ES-I3 (cell line): Measurements from ENCODE around the gene E2F6.

Source experiments
- H3K36me3 ChIP-seq: 2 replicates; pipeline ENCODE4 v1.6.1; 2013; ENCODE audit warnings: mild to moderate bottlenecking, low read length, control low read depth, moderate library complexity; ENCODE audit not compliant: insufficient read depth
- H3K4me1 ChIP-seq: 2 replicates; pipeline ENCODE4 v1.6.1; 2013; ENCODE audit warnings: mild to moderate bottlenecking, control low read depth, low read length; ENCODE audit not compliant: insufficient read depth
- H3K9ac ChIP-seq: 2 replicates; pipeline ENCODE4 v1.6.1; 2013; ENCODE audit warnings: low read depth, mild to moderate bottlenecking, low read length, moderate library complexity
- H3K9me3 ChIP-seq: 2 replicates; pipeline ENCODE4 v1.6.1; 2013; ENCODE audit warnings: mild to moderate bottlenecking, low read length, moderate library complexity; ENCODE audit not compliant: control insufficient read depth, insufficient read depth

The E2F6 gene, protein sequence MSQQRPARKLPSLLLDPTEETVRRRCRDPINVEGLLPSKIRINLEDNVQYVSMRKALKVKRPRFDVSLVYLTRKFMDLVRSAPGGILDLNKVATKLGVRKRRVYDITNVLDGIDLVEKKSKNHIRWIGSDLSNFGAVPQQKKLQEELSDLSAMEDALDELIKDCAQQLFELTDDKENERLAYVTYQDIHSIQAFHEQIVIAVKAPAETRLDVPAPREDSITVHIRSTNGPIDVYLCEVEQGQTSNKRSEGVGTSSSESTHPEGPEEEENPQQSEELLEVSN

DNA sequence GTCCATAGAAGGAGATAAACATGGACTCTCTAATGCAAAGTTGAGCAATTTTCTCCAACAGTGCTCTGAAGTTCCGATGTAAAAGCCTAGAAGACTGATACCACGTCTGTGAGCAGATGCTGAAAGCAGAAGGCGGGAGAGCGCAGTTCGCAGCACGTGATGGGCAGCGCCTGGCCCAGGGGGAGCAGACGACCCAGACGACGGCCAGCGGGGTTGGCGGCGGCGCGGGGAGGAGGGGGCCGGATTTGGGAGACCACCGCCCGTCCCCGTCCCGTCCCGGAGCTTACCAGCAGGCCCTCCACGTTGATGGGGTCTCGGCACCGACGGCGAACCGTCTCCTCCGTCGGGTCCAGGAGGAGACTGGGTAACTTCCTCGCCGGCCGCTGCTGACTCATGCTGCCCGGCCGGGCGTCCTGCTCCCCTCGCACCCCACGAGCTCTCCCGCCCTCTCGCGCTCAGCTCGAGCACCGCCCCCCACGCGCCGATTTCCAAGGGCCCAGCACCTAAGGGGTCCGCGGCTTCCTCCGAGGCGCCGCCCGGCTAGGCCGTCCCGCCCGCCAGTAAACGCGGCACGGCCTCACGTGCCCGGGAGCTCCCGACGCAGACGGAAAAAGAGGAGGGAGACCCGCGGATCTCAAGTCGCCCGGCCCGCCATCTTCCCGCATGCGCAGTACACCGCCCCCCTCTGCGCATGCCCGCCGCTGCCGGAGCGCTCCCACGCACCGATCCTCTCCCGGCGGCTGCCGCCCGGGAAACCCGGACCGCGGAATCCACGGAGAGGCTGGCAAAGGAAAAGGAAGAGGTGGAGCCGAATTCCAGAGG is at the start of gene E2F6:
E2F6 (minus strand) TSS at position 677 of the 822 bp plus-strand sequence; CDS start at position 395, 282 bp downstream.
- H3K9me3 ChIP-seq, result no peaks in the 10 kb centered on the region
- peak within 1 kb of the TSS; percentile 68 for H3K9ac ChIP-seq
- no peaks in the 10 kb centered on the region for H3K4me1 ChIP-seq
- H3K36me3 ChIP-seq, result no peaks in the 10 kb centered on the region

DNA sequence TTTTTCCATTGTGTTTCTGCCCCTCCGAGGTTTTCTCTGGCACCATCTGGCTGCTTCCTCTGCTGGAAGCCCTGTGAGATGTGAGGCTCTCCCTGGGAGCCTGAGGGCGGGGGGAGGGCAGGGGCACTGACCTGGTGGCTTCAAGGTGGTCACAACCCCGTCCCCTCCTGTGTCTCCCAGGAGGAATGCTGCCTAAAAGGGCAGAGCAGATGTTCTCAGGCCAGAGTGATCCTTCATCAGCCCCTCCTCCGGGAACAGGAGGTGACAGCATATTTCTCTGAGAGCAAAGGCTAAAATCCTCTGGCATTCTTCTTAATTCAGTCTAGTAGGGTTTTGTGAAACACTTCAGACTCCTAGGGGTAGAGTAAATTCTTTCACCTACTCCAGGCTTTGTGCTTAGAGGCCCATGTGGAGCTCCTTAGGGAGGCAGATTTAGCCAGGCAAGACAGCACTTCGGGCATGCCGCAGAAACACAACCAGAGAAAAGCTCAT is 49.6 kb upstream of the E2F6 start:
- Histone ChIP-seq H3K4me1 (peaks cover 15% of the 10 kb centered on the region), H3K9ac (no peak overlapping the region), H3K36me3 (no peaks in the 10 kb centered on the region), H3K9me3 (no peaks in the 10 kb centered on the region)

DNA sequence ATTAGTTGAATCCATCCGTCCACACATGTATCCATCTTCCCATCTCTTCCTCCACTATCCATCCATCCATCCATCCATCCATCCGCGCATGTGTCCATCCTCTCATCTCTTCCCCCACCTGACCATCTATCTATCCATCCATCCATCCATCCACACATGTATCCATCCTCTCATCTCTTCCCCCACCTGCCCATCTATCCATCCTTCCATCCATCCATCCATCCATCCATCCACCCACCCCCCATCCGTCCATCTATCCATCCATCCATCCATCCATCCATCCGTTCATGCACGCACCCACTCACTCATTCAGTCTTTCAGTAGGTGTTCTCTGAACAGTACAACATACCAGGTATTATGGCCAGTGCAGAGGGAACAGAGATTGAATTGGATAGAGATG is 48.9 kb upstream of the E2F6 start:
- Histone ChIP-seq H3K36me3 (no peaks in the 10 kb centered on the region), H3K9me3 (no peaks in the 10 kb centered on the region), H3K9ac (no peak overlapping the region), H3K4me1 (peaks cover 15% of the 10 kb centered on the region)

DNA sequence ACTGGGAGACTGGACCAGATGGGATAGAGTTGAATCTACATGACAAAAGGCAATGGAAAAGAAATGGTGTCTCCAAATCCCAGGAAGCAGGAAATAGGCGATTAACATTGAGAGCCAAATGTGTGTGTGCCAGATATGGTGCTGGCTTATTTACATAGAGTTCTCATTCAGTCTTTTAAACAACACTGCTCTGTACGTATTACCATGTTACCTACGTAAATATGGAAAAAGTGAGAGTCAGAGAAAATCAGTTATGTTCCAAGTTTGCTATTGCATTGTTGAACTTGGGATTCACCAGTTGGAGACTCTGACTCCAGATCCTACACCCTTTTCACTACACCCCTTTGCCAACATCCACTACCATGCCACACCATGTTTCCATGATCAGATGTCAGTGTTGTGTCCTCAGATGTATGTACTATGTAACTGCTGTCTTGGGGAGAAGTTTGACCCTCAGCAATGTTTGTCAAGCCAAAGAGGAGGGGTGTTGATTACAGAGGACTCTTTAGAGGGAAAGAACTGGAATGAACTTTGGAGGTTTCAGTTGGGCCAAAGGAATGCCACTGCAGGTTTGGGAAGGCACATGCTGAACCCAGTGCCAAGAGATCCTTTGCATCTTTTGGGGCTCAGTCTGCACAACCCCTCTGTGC is 48.2 kb upstream of the E2F6 start:
- Histone ChIP-seq H3K9ac (no peak overlapping the region), H3K36me3 (no peaks in the 10 kb centered on the region), H3K9me3 (no peaks in the 10 kb centered on the region), H3K4me1 (peaks cover 15% of the 10 kb centered on the region)

DNA sequence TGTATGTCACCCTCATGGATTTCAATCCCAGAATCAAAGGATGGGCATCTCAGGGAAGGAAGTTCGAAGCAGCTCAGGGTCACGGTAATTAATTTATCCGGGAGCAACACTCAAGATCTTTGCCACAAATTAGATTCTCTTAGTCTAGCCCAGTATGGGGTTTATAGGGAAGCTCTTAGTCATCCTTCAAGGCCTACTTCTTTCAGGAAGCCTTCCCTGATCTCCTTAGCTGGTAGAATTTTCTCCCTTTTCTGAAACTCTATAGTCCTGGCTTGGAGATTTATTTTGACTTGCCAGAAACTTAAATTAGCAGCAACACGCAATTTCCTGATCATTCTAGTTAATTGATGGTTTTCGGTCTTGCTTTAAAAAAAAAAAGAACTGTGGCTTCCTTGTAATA is 47.4 kb upstream of the E2F6 start:
- Histone ChIP-seq H3K9ac (no peak overlapping the region), H3K9me3 (no peaks in the 10 kb centered on the region), H3K4me1 (peaks cover 15% of the 10 kb centered on the region), H3K36me3 (no peaks in the 10 kb centered on the region)

DNA sequence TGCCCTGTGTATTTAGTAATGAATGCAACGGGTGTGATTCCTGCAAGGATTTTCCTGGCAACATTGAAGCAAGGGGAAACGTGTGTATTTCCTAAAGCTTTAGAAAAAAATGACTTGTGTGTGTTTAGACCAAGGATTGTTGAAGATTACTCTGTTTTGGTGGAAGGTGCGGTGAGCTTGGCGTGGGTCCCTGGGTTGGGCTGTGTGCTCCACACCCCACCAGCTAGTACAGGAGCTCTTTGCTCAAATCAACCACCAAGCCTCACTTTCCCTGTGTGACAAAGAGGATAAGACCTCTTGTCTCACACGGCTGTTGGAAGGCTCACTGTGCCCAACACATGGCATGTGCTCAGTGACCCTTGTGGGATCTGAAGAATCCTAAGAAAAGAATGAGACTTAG is 46.5 kb upstream of the E2F6 start:
- no peaks in the 10 kb centered on the region for H3K9me3 ChIP-seq
- H3K4me1 ChIP-seq, result peaks cover 15% of the 10 kb centered on the region
- no peaks in the 10 kb centered on the region for H3K36me3 ChIP-seq

DNA sequence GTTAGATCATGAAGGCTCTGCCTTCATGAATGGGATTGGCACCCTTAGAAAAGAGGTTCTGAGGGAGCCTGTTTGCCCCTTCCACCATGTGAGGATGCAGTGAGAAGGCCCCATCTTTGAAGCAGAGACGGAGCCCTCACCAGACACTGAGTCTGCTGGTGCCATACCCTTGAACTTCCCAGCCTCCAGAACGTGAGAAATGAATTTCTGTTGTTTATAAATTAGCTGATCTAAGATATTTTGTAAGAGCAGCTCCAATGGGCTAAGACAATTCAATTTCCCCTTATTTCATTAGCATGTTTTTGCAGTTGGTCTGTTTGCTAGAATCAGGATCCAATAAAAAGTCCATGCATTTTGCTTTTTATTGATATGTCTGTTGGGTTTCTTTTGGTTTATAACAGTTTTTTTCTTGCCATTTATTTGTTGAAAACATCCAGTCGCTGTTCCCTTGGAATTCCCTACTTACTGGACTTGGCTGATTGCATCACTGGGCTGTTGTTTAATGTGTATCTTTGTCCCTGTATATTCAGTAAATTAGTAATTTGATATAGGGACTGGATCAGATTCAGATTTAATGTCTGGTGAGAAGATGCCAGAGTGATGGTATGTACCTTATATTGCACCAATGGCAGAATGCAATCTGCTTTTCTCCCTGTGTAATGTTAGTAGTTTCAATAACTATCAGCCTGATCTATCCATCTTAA is 43.8 kb upstream of the E2F6 start:
- H3K36me3 ChIP-seq, result no peaks in the 10 kb centered on the region
- no peak overlapping the region for H3K9ac ChIP-seq
- peaks cover 4% of the 10 kb centered on the region; the same call in 1 of the 2 replicates for H3K4me1 ChIP-seq
- no peaks in the 10 kb centered on the region for H3K9me3 ChIP-seq

More for the DNA sequence above, 46.5 kb upstream of the E2F6 start:
- H3K9ac ChIP-seq, result no peak overlapping the region

DNA sequence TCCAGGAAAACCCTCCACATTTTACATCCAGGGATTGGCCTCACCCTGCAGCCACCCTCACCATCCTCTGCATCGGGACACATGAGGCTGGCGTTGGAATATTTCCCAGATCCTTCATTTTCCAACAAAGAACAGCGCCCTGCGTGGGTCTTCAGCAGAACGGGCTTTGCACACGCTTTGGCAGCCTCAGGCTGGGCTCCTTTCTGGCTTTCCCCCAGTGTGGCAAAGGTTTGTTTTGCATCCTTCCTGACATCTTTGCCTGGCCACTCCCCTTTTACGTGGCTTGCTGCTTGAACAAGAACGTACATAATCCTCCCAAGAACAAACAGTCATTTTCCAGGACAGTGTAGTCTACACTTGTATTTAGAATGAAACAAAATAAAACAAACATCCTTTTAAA is 42.3 kb upstream of the E2F6 start:
- Histone ChIP-seq H3K9me3 (no peaks in the 10 kb centered on the region), H3K9ac (no peak overlapping the region), H3K4me1 (no peaks in the 10 kb centered on the region), H3K36me3 (no peaks in the 10 kb centered on the region)

DNA sequence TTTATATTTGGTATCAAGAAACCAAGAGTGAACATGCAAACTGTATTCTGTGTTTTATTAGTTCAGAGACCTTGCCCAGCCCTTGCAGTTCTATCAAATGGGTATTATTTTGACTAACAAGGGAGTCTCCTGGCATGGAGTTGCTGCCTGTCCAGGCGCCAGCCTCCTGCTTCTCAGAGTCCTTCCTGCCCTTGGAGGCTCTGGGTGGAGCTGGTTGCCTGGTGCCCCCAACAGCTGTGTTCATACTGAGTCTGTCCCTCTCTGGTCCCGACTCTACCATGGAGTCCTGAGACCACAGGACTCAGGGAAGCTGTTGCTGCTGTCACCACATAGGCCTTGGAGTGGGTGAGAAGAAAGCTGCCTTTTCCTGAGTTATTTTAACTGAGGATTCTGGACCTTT is 41.6 kb upstream of the E2F6 start:
- no peaks in the 10 kb centered on the region for H3K9me3 ChIP-seq
- no peaks in the 10 kb centered on the region; the same call in 1 of the 2 replicates for H3K36me3 ChIP-seq
- H3K4me1 ChIP-seq, result no peaks in the 10 kb centered on the region
- no peak overlapping the region for H3K9ac ChIP-seq

DNA sequence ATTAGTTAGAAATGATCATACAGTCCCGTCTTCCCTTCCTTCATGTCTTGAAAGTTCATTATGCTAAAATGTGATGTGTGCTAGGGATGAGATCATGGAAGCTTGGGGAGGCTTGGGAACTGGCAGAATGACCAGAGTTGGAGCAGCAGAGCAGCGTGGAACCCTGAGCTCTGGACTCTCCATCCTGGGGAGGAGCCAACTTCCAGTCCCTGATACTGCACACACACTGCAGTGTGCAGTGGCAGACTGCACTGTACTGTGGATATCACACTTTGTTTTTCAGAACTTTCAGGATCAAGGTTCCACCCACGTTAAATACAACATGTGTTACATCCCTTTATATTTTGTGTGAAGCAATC is 40.6 kb upstream of the E2F6 start:
- no peak overlapping the region for H3K9ac ChIP-seq
- no peaks in the 10 kb centered on the region; the same call in 1 of the 2 replicates for H3K36me3 ChIP-seq
- no peaks in the 10 kb centered on the region for H3K9me3 ChIP-seq
- H3K4me1 ChIP-seq, result no peaks in the 10 kb centered on the region

DNA sequence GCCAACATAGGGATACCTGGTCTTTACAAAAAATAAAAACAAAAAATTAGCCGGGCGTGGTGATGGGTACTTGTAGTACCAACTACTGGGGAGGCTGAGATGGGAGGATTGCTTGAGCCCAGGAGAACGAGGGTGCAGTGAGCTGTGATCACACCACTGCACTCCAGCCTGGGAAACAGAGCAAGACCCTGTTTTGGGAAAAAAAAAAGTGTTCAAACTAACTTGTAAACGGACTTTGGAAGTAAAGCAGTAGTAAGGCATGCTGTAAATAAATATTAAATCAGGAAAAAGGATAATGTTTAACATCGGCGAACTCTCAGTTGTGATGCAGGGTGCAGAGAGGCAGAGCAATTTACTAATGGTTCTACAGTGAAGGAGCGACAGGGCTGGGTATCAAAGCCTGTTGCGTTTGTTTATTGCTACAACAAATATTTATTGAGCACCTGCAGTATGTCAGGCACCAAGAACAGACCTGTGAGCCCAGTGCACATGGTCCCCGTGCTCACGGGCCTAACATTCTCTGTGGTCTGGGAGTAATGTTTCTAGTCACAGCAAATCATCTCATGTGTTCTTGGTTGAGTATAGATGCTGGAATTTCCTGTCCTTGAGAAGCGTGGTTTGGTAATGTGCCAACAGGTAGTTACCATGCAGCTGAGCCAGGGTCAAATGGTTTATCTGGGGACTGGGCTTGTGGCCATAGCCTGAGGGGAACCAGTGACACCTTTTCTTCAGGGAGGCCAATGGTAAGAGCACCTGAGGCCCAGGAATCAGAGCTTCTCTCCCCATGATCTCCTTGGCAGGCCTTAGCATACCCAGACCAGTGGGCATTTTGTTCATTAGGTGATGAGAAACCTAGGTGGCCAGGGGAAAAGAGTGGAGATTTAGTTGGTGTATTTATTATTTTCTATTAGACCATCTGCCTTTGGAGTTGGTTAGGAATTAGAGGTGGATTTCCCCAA is 40.0 kb upstream of the E2F6 start:
- Histone ChIP-seq H3K36me3 (no peaks in the 10 kb centered on the region; the same call in 1 of the 2 replicates), H3K9me3 (no peaks in the 10 kb centered on the region), H3K9ac (no peak overlapping the region)

DNA sequence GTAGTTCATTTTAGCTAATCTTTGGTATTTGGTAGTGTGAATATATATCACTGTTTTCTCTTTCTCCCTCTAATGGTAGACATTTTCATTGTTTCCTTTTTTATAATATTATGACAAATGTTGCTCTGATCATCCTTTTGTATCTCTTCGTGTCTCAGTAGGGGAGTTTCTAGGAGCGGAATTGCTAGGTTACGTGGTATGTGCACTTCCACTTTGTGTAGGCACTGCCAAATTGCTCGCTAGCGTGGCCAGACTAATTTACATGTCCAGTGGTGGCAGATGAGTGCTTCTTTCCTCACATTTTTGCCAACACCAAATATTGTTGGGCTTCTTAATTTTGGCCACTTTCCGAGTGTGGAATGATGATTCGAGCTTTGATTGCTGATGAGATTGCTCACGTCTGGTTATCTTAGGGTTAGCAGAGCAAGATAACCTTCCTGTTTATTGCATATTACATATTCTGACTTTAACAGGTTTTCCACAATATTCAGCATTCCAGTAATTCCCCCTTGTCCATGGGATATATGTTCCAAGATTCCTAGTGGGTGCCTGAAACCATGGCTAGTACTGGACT is 37.5 kb upstream of the E2F6 start:
- H3K9ac ChIP-seq, result no peak overlapping the region
- peaks cover 17% of the 10 kb centered on the region for H3K4me1 ChIP-seq
- no peaks in the 10 kb centered on the region; the same call in 1 of the 2 replicates for H3K36me3 ChIP-seq
- H3K9me3 ChIP-seq, result no peaks in the 10 kb centered on the region

More for the DNA sequence above, 40.0 kb upstream of the E2F6 start:
- no peaks in the 10 kb centered on the region for H3K4me1 ChIP-seq

DNA sequence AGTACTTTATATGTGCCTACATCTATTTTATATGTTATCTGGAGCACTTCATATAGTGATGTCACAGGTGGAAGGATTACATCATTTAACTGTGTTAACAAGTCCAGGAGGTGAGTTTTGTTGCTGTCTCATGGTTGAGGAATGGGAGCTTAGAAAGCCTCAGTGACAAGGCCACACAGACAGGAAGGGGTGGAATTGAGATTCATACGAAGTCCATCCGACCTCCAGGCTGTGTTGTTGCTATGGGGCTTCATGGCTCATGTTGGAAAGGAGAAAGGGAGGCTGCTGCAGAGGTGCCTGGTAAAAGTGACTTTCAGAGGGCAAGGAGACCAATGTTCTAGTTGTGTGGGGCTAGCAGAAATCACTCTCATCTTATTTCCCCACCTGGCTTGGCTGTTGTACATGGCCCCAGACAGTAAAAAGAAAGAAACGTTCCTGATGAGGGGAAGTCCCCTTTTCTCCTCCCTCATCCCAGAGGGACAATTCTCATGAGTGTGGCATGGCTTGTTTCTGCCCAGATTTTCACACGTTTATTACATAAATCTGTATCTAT is 36.9 kb upstream of the E2F6 start:
- Histone ChIP-seq H3K4me1 (peaks cover 18% of the 10 kb centered on the region), H3K9me3 (no peaks in the 10 kb centered on the region), H3K9ac (no peak overlapping the region), H3K36me3 (no peaks in the 10 kb centered on the region; the same call in 1 of the 2 replicates)
